Ovary (tissue), 9 donors: ENCODE data around the gene TTC23. TPM values are rescaled to one million over a fixed set of nuclear protein-coding genes. Genes with fewer than 3 reads are reported as not detected.

Experiments used
- DNase-seq, 5 donors: peaks; one replicate each; pipeline ENCODE4 v3.0.0-alpha.2; 2019 to 2020
- H3K27ac ChIP-seq, 2 donors: fragments of 200-600 bp; one replicate each; pipeline versions ENCODE4 v1.5.1 to v1.8.0; 2019 to 2022
- H3K27me3 ChIP-seq: fragments of 200-600 bp; one replicate; pipeline ENCODE4 v1.8.0; 2022
- H3K36me3 ChIP-seq: fragments of 200-600 bp; sonication (generic); one replicate; pipeline ENCODE4 v1.5.1; 2019
- H3K4me1 ChIP-seq: one replicate; pipeline ENCODE4 v1.8.1; 2013; ENCODE audit warnings: mild to moderate bottlenecking, moderate library complexity; ENCODE audit not compliant: insufficient read depth
- H3K4me3 ChIP-seq: fragments of 200-600 bp; sonication (generic); one replicate; pipeline ENCODE4 v1.5.1; 2017
- H3K9me3 ChIP-seq, 2 donors: fragments of 200-600 bp in 1 of 2; sonication (generic) in 1 of 2; one replicate each; pipeline versions ENCODE4 v1.5.1 to v1.8.1; 2013 to 2019; ENCODE audit warnings: mild to moderate bottlenecking in 1 of 2, moderate library complexity in 1 of 2
- CTCF ChIP-seq, 3 donors: fragments of 450-650 bp in 2 of 3; fragments of 200-600 bp in 1 of 3; IDR thresholded peaks; one replicate each; pipeline versions ENCODE4 v1.5.1 to v1.8.0; 2016 to 2022; ENCODE audit warnings: antibody characterized with exemption in 3 of 3, mild to moderate bottlenecking in 1 of 3
- EP300 ChIP-seq: sonication (generic); formaldehyde crosslinking; IDR thresholded peaks from one replicate; pipeline ENCODE4 v1.6.1; 2017; ENCODE audit warnings: antibody characterized with exemption
- POLR2A ChIP-seq: fragments of 450-650 bp; IDR thresholded peaks from one replicate; pipeline ENCODE4 v1.6.1; 2017; ENCODE audit warnings: antibody characterized with exemption, mild to moderate bottlenecking, moderate library complexity
- WGBS, 3 donors: extraction: QIAGEN DNeasy Blood & Tissue Kit in 1 of 3; methylation state at CpG; one replicate each; pipeline versions ENCODE4 v1.1.5 to v1.1.7; 2013 to 2017; 5-methylcytosine and 5-hydroxymethylcytosine counted together
- intact Hi-C, 4 donors: fragments of 100-400 bp; cut with DNase I; formaldehyde crosslinking; loops; one replicate each; pipeline versions ENCODE4 v1.11.0 to v1.15.1; 2022 to 2023
- polyA plus RNA-seq, 2 donors: library from polyadenylated mRNA; stranded (reverse); fragments of 200-250 nt in 1 of 2; fragments of 350-450 nt in 1 of 2; fragmentation: Illumina TruSeq in 1 of 2; extraction: RNeasy Lipid Tissue Mini Kit (QIAGEN cat#74804) in 1 of 2; gene quantifications; one replicate each; pipeline ENCODE4 v1.2.3, GENCODE V29; 2013 to 2014
- total RNA-seq, 7 donors: library from RNA; depleted of rRNA in 2 of 7; stranded (reverse); fragments of >200 nt in 2 of 7; fragmentation: NEBNext Ultra II Directional in 3 of 7; extraction: Animal tissue kit (Norgen Biotek cat#: 25700) in 3 of 7; gene quantifications; one replicate each; pipeline versions ENCODE4 v1.1.0 to v1.2.4, GENCODE V29; 2016 to 2023
- donor health status: DM: no; HTN: no; CAD: no; lungs with moderate emphysema.
- donor health status: DM: no; HTN: no; CAD: no.
- donor health status: Bipolar disorder and iron deficiency.
- donor health status: DM: yes; HTN: yes; CAD: no.
- donor health status: DM: no; HTN: no; CAD: no.
- donor health status: DM: yes; HTN: yes; CAD: no.

The TTC23 gene
- total and polyA plus RNA-seq, 9 donors: 15.9 to 35.8 (median 25.8) TPM

DNA sequence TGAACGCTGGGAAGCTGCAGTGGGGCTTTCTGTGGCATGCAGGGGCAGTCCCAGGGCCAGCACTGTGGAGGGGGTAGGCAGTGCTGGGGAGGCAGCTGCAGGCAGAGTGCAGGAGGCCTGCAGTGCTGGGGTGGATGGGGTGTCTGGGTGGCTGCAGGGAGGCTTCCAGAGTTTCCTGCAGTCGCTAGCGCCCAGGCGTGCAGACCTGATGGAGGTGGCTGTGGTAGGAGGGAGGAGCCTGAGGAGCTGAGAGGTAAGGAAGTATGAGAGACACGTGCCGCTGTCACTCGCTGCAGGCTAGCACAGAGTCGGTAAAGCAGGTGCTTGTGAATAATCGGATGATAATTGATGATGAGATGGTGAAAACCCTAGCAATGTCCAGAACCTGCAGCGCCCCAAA is 128.2 kb downstream of the TTC23 start:
- intact Hi-C loops: no loop called here
- H3K4me1 ChIP-seq: peaks cover 12% of the 10 kb centered on the region
- 84 to 90% (median 86%) methylated on average over 10 of the region's 10 CpGs for WGBS, 3 donors

DNA sequence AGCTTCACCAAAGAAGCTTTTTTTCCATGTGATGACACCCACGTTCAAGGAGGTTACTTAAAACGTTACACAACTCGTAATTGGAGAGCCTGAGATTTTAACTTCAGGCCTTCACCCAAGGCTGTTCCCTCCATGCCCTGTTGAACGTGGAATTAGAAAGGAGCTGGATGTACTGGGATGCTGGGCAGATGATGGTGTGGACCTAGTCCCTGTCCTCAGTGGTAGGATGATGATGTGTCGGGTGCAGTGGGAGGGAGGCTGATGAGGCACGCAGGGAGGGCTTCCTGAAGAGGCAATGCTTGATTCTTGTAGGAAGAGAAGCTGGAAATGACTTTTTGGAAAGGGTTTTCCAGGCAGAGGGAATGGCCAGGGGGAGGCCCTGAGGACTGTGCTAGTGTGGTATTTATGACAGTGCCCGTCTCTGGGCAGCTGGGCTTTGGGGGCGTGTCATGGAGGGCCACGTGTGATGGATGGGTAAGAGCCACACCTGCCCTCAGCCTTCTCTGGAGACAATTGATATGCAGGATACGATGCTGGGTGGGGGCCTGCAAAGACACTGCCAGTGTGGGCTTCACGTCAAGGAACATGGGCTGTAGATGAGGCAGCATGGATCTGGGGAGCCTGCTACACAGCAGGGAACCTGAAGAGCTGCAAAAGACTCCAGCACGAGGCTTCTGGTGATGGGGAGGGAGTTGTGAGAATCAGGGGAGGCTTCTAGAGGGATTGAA is 129.2 kb downstream of the TTC23 start:
- Histone ChIP-seq H3K4me1 (peaks cover 12% of the 10 kb centered on the region), H3K27me3 (no peaks in the 10 kb centered on the region), H3K4me3 (no peak overlapping the region), H3K27ac (no peak overlapping the region), H3K9me3 (no peaks in the 10 kb centered on the region), H3K36me3 (no peaks in the 10 kb centered on the region)
- peak in 1 of 5 donors; percentile 19 for DNase-seq
- TF ChIP-seq POLR2A (no peak), CTCF (IDR thresholded peaks at IDR 0.05) (no peak), EP300 (no peak)
- 79 to 81% (median 80%) methylated on average over 12 of the region's 12 CpGs for WGBS, 3 donors
- intact Hi-C loops: no loop called here

More for the DNA sequence above, 128.2 kb downstream of the TTC23 start:
- no peaks in the 10 kb centered on the region for H3K9me3 ChIP-seq
- peak in 1 of 5 donors; percentile 20 for DNase-seq
- TF ChIP-seq EP300 (no peak), CTCF (IDR thresholded peaks at IDR 0.05) (no peak), POLR2A (no peak)
- no peaks in the 10 kb centered on the region for H3K36me3 ChIP-seq
- no peaks in the 10 kb centered on the region for H3K27me3 ChIP-seq
- H3K4me3 ChIP-seq: no peak overlapping the region
- H3K27ac ChIP-seq: no peak overlapping the region

GRCh38 chr15:99118801-99119546 is 130.4 kb downstream of the TTC23 start:
- TF ChIP-seq CTCF (IDR thresholded peaks at IDR 0.05) (no peak), POLR2A (no peak), EP300 (no peak)
- no peak for DNase-seq
- no peak overlapping the region for H3K4me3 ChIP-seq
- WGBS, 3 donors: 93 to 94% (median 93%) methylated on average over 22 of the region's 22 CpGs
- H3K4me1 ChIP-seq: peaks cover 8% of the 10 kb centered on the region
- no peaks in the 10 kb centered on the region for H3K27me3 ChIP-seq
- intact Hi-C loops: no loop called here
- H3K36me3 ChIP-seq: no peaks in the 10 kb centered on the region
- no peaks in the 10 kb centered on the region for H3K9me3 ChIP-seq
- H3K27ac ChIP-seq: no peak overlapping the region

DNA sequence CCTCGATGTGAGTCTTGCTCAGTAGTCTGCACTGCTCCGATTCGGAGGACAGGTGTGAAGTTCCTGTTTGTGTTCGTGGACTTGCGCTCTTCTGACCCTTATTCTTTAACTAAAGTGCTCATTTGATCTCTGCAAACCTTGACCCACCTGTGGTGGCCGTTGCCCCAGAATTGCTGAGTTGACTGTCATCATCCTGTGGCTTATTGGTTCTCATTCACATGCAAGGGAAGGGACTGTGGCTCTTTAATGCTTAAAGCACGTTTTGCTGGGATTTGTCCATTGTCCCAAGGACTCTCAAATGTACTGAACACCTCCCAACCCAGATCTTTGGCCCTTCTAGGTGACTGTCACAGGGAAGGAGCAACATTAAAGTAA is 131.1 kb downstream of the TTC23 start:
- Histone ChIP-seq H3K27ac (no peak overlapping the region), H3K9me3 (no peaks in the 10 kb centered on the region), H3K27me3 (no peaks in the 10 kb centered on the region), H3K36me3 (no peaks in the 10 kb centered on the region), H3K4me3 (no peak overlapping the region), H3K4me1 (peaks cover under 1% of the 10 kb centered on the region)
- DNase-seq: no peak
- 90 to 91% (median 90%) methylated on average over 7 of the region's 7 CpGs for WGBS, 3 donors
- intact Hi-C loops: no loop called here
- TF ChIP-seq EP300: no peak
- TF ChIP-seq CTCF (IDR thresholded peaks at IDR 0.05): no peak
- no peak for TF ChIP-seq POLR2A
